ENCODE data around the gene SMAD3. TPM values are rescaled to one million over a fixed set of nuclear protein-coding genes. Genes with fewer than 3 reads are reported as not detected.

The SMAD3 gene
- total RNA-seq, 2 experiments from 2014 or later = 41.2 to 77.8 TPM

- Histone ChIP-seq H3K9me3 (ENCODE audit: low read length) (no peaks in the 10 kb centered on the region), H3K79me2 (ENCODE audit: insufficient read depth, low read depth, low read length) (peaks cover 93% of the 10 kb centered on the region), H3K27ac (ENCODE audit: low read depth, low read length, poor library complexity, severe bottlenecking) (peak overlapping the region; percentile 97), H3K4me1 (ENCODE audit: insufficient read depth, low read length, poor library complexity, severe bottlenecking) (peaks cover 96% of the 10 kb centered on the region), H3K9me2 (ENCODE audit: insufficient read depth, low read length) (no peaks in the 10 kb centered on the region), H3K4me3 (ENCODE audit: low read depth, low read length, poor library complexity, severe bottlenecking) (peak overlapping the region; percentile 48), H3K4me2 (ENCODE audit: low read length) (peak overlapping the region; percentile 84), H3K36me3 (ENCODE audit: insufficient read depth, low read length) (peaks cover 32% of the 10 kb centered on the region), H2AFZ (ENCODE audit: low read length) (no peak overlapping the region), H4K20me1 (ENCODE audit: insufficient read depth, low read length) (no peaks in the 10 kb centered on the region)
- ChIA-PET POLR2A (interaction anchor here (0.9 to 8.5 kb wide), 3 partner anchors 9 to 24 kb away, joined by 3 to 80 read pairs (median 29); no protein-coding TSS in a partner anchor), CTCF (ENCODE audit: unreplicated experiment) (no interaction called here)
- intact Hi-C loops (cut with micrococcal nuclease; ENCODE audit: unreplicated experiment) = loop anchor here (1.0 kb wide), 1 partner anchor 8 kb away; no protein-coding TSS in a partner anchor
- TF ChIP-seq EZH2phosphoT487 (IDR thresholded peaks at IDR 0.05; ENCODE audit: borderline replicate concordance, low read depth, low read length) (no peak), CTCF (conservative IDR thresholded peaks at IDR 0.05; ENCODE audit: low read length) (no peak)
- BruUV-seq (replicated peaks) = no TSS peak
- DNase-seq (ENCODE audit: low spot score) = no peak
Observed at GRCh38 chr15:67092752-67093503, 27.5 kb downstream of the SMAD3 start.

DNA sequence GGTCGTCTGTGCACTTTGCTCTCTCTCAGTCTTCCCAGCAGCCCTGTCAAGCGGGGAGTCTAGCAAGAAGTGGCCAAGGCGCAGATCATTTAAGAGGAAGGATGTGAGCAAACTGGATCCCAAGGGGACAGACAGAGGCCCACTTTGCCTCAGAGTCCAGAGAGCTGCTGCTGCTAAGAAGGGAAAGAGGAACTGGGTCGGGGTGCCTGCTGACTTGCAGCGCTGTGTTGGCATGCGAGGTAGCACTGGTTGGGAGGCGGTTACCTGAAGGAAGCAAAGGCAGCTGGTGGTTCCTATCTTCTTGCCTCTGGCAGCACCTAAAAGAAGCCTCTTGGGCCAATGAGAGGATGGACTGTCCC, 28.1 kb downstream of the SMAD3 start:
- peak; percentile 94 for DNase-seq (ENCODE audit: low spot score)
- CTCF ChIA-PET (ENCODE audit: unreplicated experiment) = no interaction called here
- no peak overlapping the region for H2AFZ ChIP-seq (ENCODE audit: low read length)
- H3K4me3 ChIP-seq (ENCODE audit: low read depth, low read length, poor library complexity, severe bottlenecking) = peak overlapping the region; percentile 48
- peaks cover 92% of the 10 kb centered on the region for H3K79me2 ChIP-seq (ENCODE audit: insufficient read depth, low read depth, low read length)
- H3K4me2 ChIP-seq (ENCODE audit: low read length) = peak overlapping the region; percentile 84
- H3K9me3 ChIP-seq (ENCODE audit: low read length) = no peaks in the 10 kb centered on the region
- no peaks in the 10 kb centered on the region for H4K20me1 ChIP-seq (ENCODE audit: insufficient read depth, low read length)
- BruUV-seq (replicated peaks) = no TSS peak
- peaks cover 96% of the 10 kb centered on the region for H3K4me1 ChIP-seq (ENCODE audit: insufficient read depth, low read length, poor library complexity, severe bottlenecking)
- peaks cover 32% of the 10 kb centered on the region for H3K36me3 ChIP-seq (ENCODE audit: insufficient read depth, low read length)
- intact Hi-C loops (cut with micrococcal nuclease; ENCODE audit: unreplicated experiment) = loop anchor here (1.0 kb wide), 1 partner anchor 8 kb away; no protein-coding TSS in a partner anchor
- H3K9me2 ChIP-seq (ENCODE audit: insufficient read depth, low read length) = no peaks in the 10 kb centered on the region
- peak overlapping the region; percentile 97 for H3K27ac ChIP-seq (ENCODE audit: low read depth, low read length, poor library complexity, severe bottlenecking)
- POLR2A ChIA-PET = interaction anchor here (0.6 to 8.5 kb wide), 3 partner anchors 9 to 1908 kb away, joined by 3 to 80 read pairs (median 29); partner anchors contain the start of gene CLPX
- TF ChIP-seq CTCF (conservative IDR thresholded peaks at IDR 0.05; ENCODE audit: low read length) (no peak), EZH2phosphoT487 (IDR thresholded peaks at IDR 0.05; ENCODE audit: borderline replicate concordance, low read depth, low read length) (no peak)
